ENCODE data around the gene TMTC4. TPM values are rescaled to one million over a fixed set of nuclear protein-coding genes. Genes with fewer than 3 reads are reported as not detected.

TMTC4 gene
- total RNA-seq, 1 donor = 11.7 TPM

- DNase-seq (ENCODE audit: low read depth) = no peak
- no peak for TF ChIP-seq CTCF (IDR thresholded peaks at IDR 0.05; ENCODE audit: insufficient read depth, low read depth, low read length)
- H3K4me3 ChIP-seq (ENCODE audit: low read depth, low read length) = no peak overlapping the region
Measured at GRCh38 chr13:100613031-100613430, 61.6 kb downstream of the TMTC4 start.

GRCh38 chr13:100611678-100612492, 62.7 kb downstream of the TMTC4 start:
- no peak overlapping the region for H3K4me3 ChIP-seq (ENCODE audit: low read depth, low read length)
- TF ChIP-seq CTCF (IDR thresholded peaks at IDR 0.05; ENCODE audit: insufficient read depth, low read depth, low read length) = no peak
- no peak for DNase-seq (ENCODE audit: low read depth)

GRCh38 chr13:100610391-100611347, 63.9 kb downstream of the TMTC4 start:
- DNase-seq (ENCODE audit: low read depth) = no peak
- H3K4me3 ChIP-seq (ENCODE audit: low read depth, low read length) = no peak overlapping the region
- TF ChIP-seq CTCF (IDR thresholded peaks at IDR 0.05; ENCODE audit: insufficient read depth, low read depth, low read length) = no peak

GRCh38 chr13:100608906-100609305, 65.7 kb downstream of the TMTC4 start:
- TF ChIP-seq CTCF (IDR thresholded peaks at IDR 0.05; ENCODE audit: insufficient read depth, low read depth, low read length) = no peak
- no peak for DNase-seq (ENCODE audit: low read depth)
- H3K4me3 ChIP-seq (ENCODE audit: low read depth, low read length) = no peak overlapping the region

GRCh38 chr13:100608489-100608888, 66.1 kb downstream of the TMTC4 start:
- H3K4me3 ChIP-seq (ENCODE audit: low read depth, low read length) = no peak overlapping the region
- DNase-seq (ENCODE audit: low read depth) = no peak
- no peak for TF ChIP-seq CTCF (IDR thresholded peaks at IDR 0.05; ENCODE audit: insufficient read depth, low read depth, low read length)

GRCh38 chr13:100604918-100605710, 69.5 kb downstream of the TMTC4 start:
- H3K4me3 ChIP-seq (ENCODE audit: low read depth, low read length) = no peak overlapping the region
- no peak for TF ChIP-seq CTCF (IDR thresholded peaks at IDR 0.05; ENCODE audit: insufficient read depth, low read depth, low read length)
- DNase-seq (ENCODE audit: low read depth) = no peak

Data from fibroblast of villous mesenchyme (primary cell).